Endothelial cell of umbilical vein (primary cell): ENCODE data around the gene TAGLN2. TPM values are rescaled to one million over a fixed set of nuclear protein-coding genes. Genes with fewer than 3 reads are reported as not detected.

Experiments used
- BruUV-seq: library from RNA; stranded (reverse); fragments of 400-500 nt; replicated peaks from 2 replicates; lab custom pipeline; 2021; lab: Mats Ljungman, UMichigan
- CTCF ChIA-PET: fragments of 300-600, 350-600 bp; sonication (Branson Sonifier 250); formaldehyde crosslinking; loops from one replicate; lab custom pipeline; 2021; ENCODE audit warnings: antibody characterized with exemption, inconsistent platforms; lab: Charles Lee
- POLR2A ChIA-PET: fragments of 300-600, 350-600 bp; sonication (Branson Sonifier 250); formaldehyde crosslinking; loops from one replicate; lab custom pipeline; 2021; ENCODE audit warnings: antibody characterized with exemption, inconsistent platforms; lab: Charles Lee
- DNase-seq: peaks from one replicate; pipeline ENCODE4 v3.0.0-alpha.2; 2011; ENCODE audit warnings: low read depth, low spot score
- FAIRE-seq: peaks from 2 replicates; lab custom pipeline; 2011; peaks lifted over from hg19 to GRCh38; lab: Jason Lieb, UNC
- H2AFZ ChIP-seq: 2 replicates; pipeline ENCODE4 v1.6.0; 2012; ENCODE audit warnings: low read depth, low read length, control low read depth, inconsistent platforms
- H3K27ac ChIP-seq: 2 replicates; pipeline ENCODE4 v1.5.1; 2011; ENCODE audit warnings: low read depth, mild to moderate bottlenecking, control low read depth, low read length, moderate library complexity; ENCODE audit not compliant: insufficient read depth
- H3K27me3 ChIP-seq, 2 experiments: 2 replicates each; pipeline versions ENCODE4 v1.6.0 to v1.6.1; 2011; ENCODE audit warnings: low read length in 2 of 2, mixed read lengths in 1 of 2; ENCODE audit not compliant: control insufficient read depth in 2 of 2, insufficient read depth in 2 of 2
- H3K36me3 ChIP-seq, 2 experiments: 2 replicates in 1 of 2; 3 replicates in 1 of 2; pipeline ENCODE4 v1.5.1; 2011; ENCODE audit warnings: low read length in 2 of 2, mild to moderate bottlenecking in 1 of 2, moderate library complexity in 1 of 2; ENCODE audit not compliant: control insufficient read depth in 2 of 2, insufficient read depth in 2 of 2; ENCODE audit errors: extremely low read depth in 1 of 2
- H3K4me1 ChIP-seq: 3 replicates; pipeline ENCODE4 v1.5.1; 2011; ENCODE audit warnings: mild to moderate bottlenecking, low read length; ENCODE audit not compliant: control insufficient read depth, insufficient read depth; ENCODE audit errors: extremely low read depth
- H3K4me2 ChIP-seq: 2 replicates; pipeline ENCODE4 v1.6.1; 2011; ENCODE audit warnings: low read length, control low read depth, mixed read lengths; ENCODE audit not compliant: insufficient read depth
- H3K4me3 ChIP-seq, 3 experiments: fragments of 200-600 bp in 1 of 3; sonication (generic), shearing (Covaris generic) in 1 of 3; replicated peaks in 1 of 3; 2 replicates each; pipeline ENCODE4 v1.5.1; 2011 to 2016; ENCODE audit warnings: control low read depth in 3 of 3, low read length in 3 of 3, mild to moderate bottlenecking in 2 of 3, inconsistent platforms in 1 of 3, low read depth in 1 of 3, moderate library complexity in 1 of 3; ENCODE audit not compliant: insufficient read depth in 1 of 3
- H3K79me2 ChIP-seq: 2 replicates; pipeline ENCODE4 v1.6.0; 2012; ENCODE audit warnings: low read length, inconsistent platforms; ENCODE audit not compliant: control insufficient read depth, insufficient read depth
- H3K9ac ChIP-seq: replicated peaks from 2 replicates; pipeline ENCODE3; 2011; ENCODE audit warnings: low read length, control low read depth; ENCODE audit not compliant: insufficient read depth; ENCODE audit errors: extremely low read depth
- H3K9me1 ChIP-seq: replicated peaks from 3 replicates; pipeline ENCODE4 v1.6.0; 2011; ENCODE audit warnings: mild to moderate bottlenecking, low read length; ENCODE audit not compliant: control insufficient read depth, insufficient read depth; ENCODE audit errors: extremely low read depth
- H3K9me3 ChIP-seq: replicated peaks from 2 replicates; pipeline ENCODE4 v1.5.1; 2012; ENCODE audit warnings: low read length, inconsistent platforms; ENCODE audit not compliant: control insufficient read depth, insufficient read depth
- H4K20me1 ChIP-seq: replicated peaks from 2 replicates; pipeline ENCODE3; 2011; ENCODE audit warnings: mild to moderate bottlenecking, low read length; ENCODE audit not compliant: control insufficient read depth, insufficient read depth; ENCODE audit errors: extremely low read depth
- CTCF ChIP-seq, 2 donors: IDR thresholded peaks; 1 replicate in 1 of 2; 2 replicates in 1 of 2; pipeline ENCODE4 v1.5.1; 2011; ENCODE audit warnings: low read length in 2 of 2, mild to moderate bottlenecking in 2 of 2, moderate library complexity in 2 of 2, control low read depth in 1 of 2, inconsistent platforms in 1 of 2, low read depth in 1 of 2; ENCODE audit not compliant: insufficient read depth in 1 of 2; ENCODE audit errors: extremely low read depth in 1 of 2
- EZH2 ChIP-seq: IDR thresholded peaks from 2 replicates; pipeline ENCODE4 v1.6.1; 2012; ENCODE audit warnings: borderline replicate concordance, low read depth, mild to moderate bottlenecking, moderate library complexity, low read length, inconsistent platforms; ENCODE audit not compliant: severe bottlenecking
- FOS ChIP-seq: IDR thresholded peaks from 2 replicates; pipeline ENCODE4 v1.6.1; 2011; ENCODE audit warnings: mild to moderate bottlenecking, low read length, moderate library complexity, borderline replicate concordance; ENCODE audit not compliant: insufficient read depth
- GATA2 ChIP-seq: IDR thresholded peaks from 2 replicates; pipeline ENCODE4 v1.7.0; 2011; ENCODE audit warnings: low read depth, mild to moderate bottlenecking, moderate library complexity, mixed read lengths, low read length; ENCODE audit not compliant: insufficient read length, insufficient read depth
- JUN ChIP-seq: IDR thresholded peaks from 2 replicates; pipeline ENCODE4 v1.6.1; 2011; ENCODE audit warnings: borderline replicate concordance, low read depth; ENCODE audit not compliant: insufficient read length, insufficient read depth
- MAX ChIP-seq: IDR thresholded peaks from 2 replicates; pipeline ENCODE4 v1.6.1; 2011; ENCODE audit not compliant: insufficient read depth, insufficient read length
- MYC ChIP-seq: IDR thresholded peaks from one replicate; pipeline ENCODE4 v1.6.1; 2011; ENCODE audit warnings: mild to moderate bottlenecking, low read depth, low read length
- POLR2A ChIP-seq: IDR thresholded peaks from 2 replicates; pipeline ENCODE4 v1.6.1; 2012; ENCODE audit warnings: low read depth, mild to moderate bottlenecking, control low read depth, low read length
- POLR2AphosphoS5 ChIP-seq: IDR thresholded peaks from 2 replicates; pipeline ENCODE4 v1.6.1; 2012; ENCODE audit warnings: low read depth, mild to moderate bottlenecking, control low read depth, low read length, moderate library complexity; ENCODE audit not compliant: insufficient read depth
- dilution Hi-C: fragments of 300-500 bp; cut with MboI; formaldehyde crosslinking; loops from one replicate; pipeline ENCODE4 v1.15.0; 2019; ENCODE audit warnings: low sequenced_read_pairs; ENCODE audit not compliant: extremely low pct_ligation_motif_present
- intact Hi-C: fragments of 100-400 bp; cut with micrococcal nuclease; formaldehyde crosslinking; loops from one replicate; pipeline ENCODE4 v1.10.0; 2022
- polyA plus RNA-seq, 4 experiments: library from polyadenylated mRNA; depleted of rRNA in 3 of 4; stranded (reverse) in 3 of 4; unstranded in 1 of 4; fragments of >200 nt; gene quantifications; 2 replicates each; pipeline versions ENCODE4 v1.2.1 to v1.2.3, GENCODE V29; 2011 to 2012; ENCODE audit warnings: missing spikeins in 1 of 4
- total RNA-seq: library from RNA; stranded (reverse); gene quantifications from 2 replicates; pipeline ENCODE4 v1.2.3, GENCODE V29; 2021

Gene TAGLN2
- total and polyA plus RNA-seq, 2 donors (not counting 3 experiments of a cell fraction or from before 2014, with no cell fraction given), result 646 to 1,279 TPM

GRCh38 chr1:159929155-159930051 lies 4.1 kb upstream of the TAGLN2 start:
- Histone ChIP-seq H3K79me2 (peaks cover 8% of the 10 kb centered on the region), H3K9me3 (no peaks in the 10 kb centered on the region), H4K20me1 (no peaks in the 10 kb centered on the region), H3K27me3 (no peaks in the 10 kb centered on the region), H3K36me3 (no peaks in the 10 kb centered on the region), H3K27ac (no peak overlapping the region), H3K4me3 (no peak overlapping the region), H3K4me1 (peaks cover 4% of the 10 kb centered on the region), H3K4me2 (no peak overlapping the region), H3K9ac (no peak overlapping the region), H2AFZ (no peak overlapping the region), H3K9me1 (no peaks in the 10 kb centered on the region)
- BruUV-seq, result no TSS peak
- ChIA-PET POLR2A (no interaction called here), CTCF (interaction anchor here (1.4 to 2.0 kb wide), 2 partner anchors 38 to 78 kb away, joined by 4 to 9 read pairs; no protein-coding TSS in a partner anchor)
- intact Hi-C loops, result loop anchor here (10.0 kb wide), 1 partner anchor 1915 kb away; no protein-coding TSS in a partner anchor
- no peak for DNase-seq
- FAIRE-seq, result no peak
- no peak for TF ChIP-seq FOS
- dilution Hi-C loops, result no loop called here

GRCh38 chr1:159928491-159929050 lies 3.3 kb upstream of the TAGLN2 start:
- no peaks in the 10 kb centered on the region for H3K27me3 ChIP-seq
- intact Hi-C loops (loop anchor here (10.0 kb wide), 1 partner anchor 1914 kb away; no protein-coding TSS in a partner anchor), dilution Hi-C loops (no loop called here)
- BruUV-seq, result no TSS peak
- peaks cover 4% of the 10 kb centered on the region for H3K4me1 ChIP-seq
- no peak overlapping the region for H3K27ac ChIP-seq
- H3K79me2 ChIP-seq, result peaks cover 17% of the 10 kb centered on the region
- TF ChIP-seq CTCF (IDR thresholded peaks at IDR 0.05; ENCODE audit: extremely low read depth in 1 of 2, insufficient read depth in 1 of 2, low read depth in 1 of 2, low read length in 2 of 2), result no peak
- no peak for TF ChIP-seq FOS
- no peak for TF ChIP-seq JUN
- TF ChIP-seq MAX, result no peak
- no peak for TF ChIP-seq POLR2AphosphoS5
- no peak for TF ChIP-seq EZH2
- no peak for TF ChIP-seq POLR2A
- TF ChIP-seq MYC, result no peak
- TF ChIP-seq GATA2, result no peak
- H3K9me3 ChIP-seq, result no peaks in the 10 kb centered on the region
- no peak overlapping the region for H3K4me2 ChIP-seq
- H3K4me3 ChIP-seq, result no peak overlapping the region
- POLR2A ChIA-PET, result no interaction called here
- FAIRE-seq, result no peak
- no peaks in the 10 kb centered on the region for H3K36me3 ChIP-seq
- H3K9ac ChIP-seq, result no peak overlapping the region
- CTCF ChIA-PET, result no interaction called here
- no peak overlapping the region for H2AFZ ChIP-seq
- no peak for DNase-seq
- no peaks in the 10 kb centered on the region for H4K20me1 ChIP-seq
- no peaks in the 10 kb centered on the region for H3K9me1 ChIP-seq
